ENCODE measurements around the gene FBRSL1.

- TF ChIP-seq POLR2A (IDR thresholded peaks at IDR 0.05) (no peak), CTCF (IDR thresholded peaks at IDR 0.05) (no peak), EP300 (IDR thresholded peaks at IDR 0.05) (no peak)
Measured at GRCh38 chr12:132500142-132500855, 10.3 kb downstream of the FBRSL1 start.
